K562 (cell line): ENCODE measurements around the gene CIB1. TPM values are rescaled to one million over a fixed set of nuclear protein-coding genes. Genes with fewer than 3 reads are reported as not detected.

Experiments used
- ARID1B ChIP-seq: fragments of 450-650 bp; IDR thresholded peaks from 2 replicates; pipeline ENCODE4 v1.6.1; 2016; ENCODE audit warnings: antibody characterized with exemption, mild to moderate bottlenecking, inconsistent platforms
- CBFA2T3 ChIP-seq: fragments of 450-650 bp; IDR thresholded peaks from 2 replicates; pipeline ENCODE4 v1.6.1; 2017
- GABPB1 ChIP-seq: sonication (generic); formaldehyde crosslinking; IDR thresholded peaks from 2 replicates; pipeline ENCODE4 v1.8.0; 2022; ENCODE audit warnings: mild to moderate bottlenecking, missing genetic modification reagents
- GATAD2B ChIP-seq: fragments of 450-650 bp; IDR thresholded peaks from 2 replicates; pipeline ENCODE4 v1.6.1; 2017; ENCODE audit warnings: mild to moderate bottlenecking, borderline replicate concordance
- GMEB1 ChIP-seq: fragments of 250-450 bp; sonication (Bioruptor Pico); IDR thresholded peaks from 2 replicates; pipeline ENCODE4 v1.4.0; 2020; ENCODE audit warnings: mild to moderate bottlenecking
- HDAC2 ChIP-seq: fragments of 450-650 bp; IDR thresholded peaks from 2 replicates; pipeline ENCODE4 v1.6.1; 2016; ENCODE audit warnings: mild to moderate bottlenecking
- HMGN3 ChIP-seq: IDR thresholded peaks from 2 replicates; pipeline ENCODE4 v1.6.1; 2011; ENCODE audit warnings: borderline replicate concordance, low read depth, mild to moderate bottlenecking, mixed read lengths, low read length; ENCODE audit not compliant: insufficient read length; ENCODE audit errors: extremely low read depth
- ILK ChIP-seq: fragments of 450-650 bp; IDR thresholded peaks from 2 replicates; pipeline ENCODE4 v1.6.1; 2016; ENCODE audit warnings: missing genetic modification characterization, low read depth, mild to moderate bottlenecking, missing compliant biosample characterization, moderate library complexity, borderline replicate concordance
- IRF9 ChIP-seq: fragments of 450-650 bp; IDR thresholded peaks from 2 replicates; pipeline ENCODE4 v1.6.1; 2016; ENCODE audit warnings: missing biosample characterization, missing genetic modification characterization
- MYC ChIP-seq, 2 experiments: fragments of 250-450 bp in 1 of 2; sonication (Bioruptor Pico) in 1 of 2; IDR thresholded peaks; 2 replicates each; pipeline versions ENCODE4 v1.5.1 to v1.6.1; 2012 to 2021; ENCODE audit warnings: low read depth in 2 of 2, borderline replicate concordance in 1 of 2, improper control_type of control experiment in 1 of 2, low read length in 1 of 2, mild to moderate bottlenecking in 1 of 2, moderate library complexity in 1 of 2
- NR2C1 ChIP-seq, 2 experiments: fragments of 450-650 bp; IDR thresholded peaks; 2 replicates each; pipeline ENCODE4 v1.6.1; 2017; ENCODE audit warnings: mild to moderate bottlenecking in 2 of 2, antibody characterized with exemption in 1 of 2, inconsistent platforms in 1 of 2, missing compliant biosample characterization in 1 of 2, missing genetic modification characterization in 1 of 2
- PATZ1 ChIP-seq: fragments of 250-450 bp; sonication (Bioruptor Pico); IDR thresholded peaks from 2 replicates; pipeline ENCODE4 v1.5.0; 2020; ENCODE audit warnings: mild to moderate bottlenecking, borderline replicate concordance
- PCBP1 ChIP-seq: fragments of 200-400 bp; formaldehyde crosslinking; IDR thresholded peaks from 2 replicates; pipeline ENCODE4 v1.6.1; 2018; ENCODE audit warnings: mild to moderate bottlenecking, low read depth, low read length; ENCODE audit not compliant: poor library complexity, severe bottlenecking
- POLR2A ChIP-seq: fragments of 450-650 bp; conservative IDR thresholded peaks from 2 replicates; pipeline ENCODE4 v1.6.1; 2016
- POLR2H ChIP-seq: IDR thresholded peaks from 2 replicates; pipeline ENCODE4 v1.6.1; 2016; ENCODE audit warnings: missing genetic modification characterization, low read depth, mild to moderate bottlenecking, control low read depth, missing compliant biosample characterization, moderate library complexity
- PTBP1 ChIP-seq: fragments of 200-400 bp; formaldehyde crosslinking; IDR thresholded peaks from 2 replicates; pipeline ENCODE4 v1.6.1; 2017; ENCODE audit warnings: low read depth, low read length
- SMARCA5 ChIP-seq: fragments of 450-650 bp; IDR thresholded peaks from 2 replicates; pipeline ENCODE4 v1.6.1; 2016
- TAF7 ChIP-seq: fragments of 450-650 bp; IDR thresholded peaks from 2 replicates; pipeline ENCODE4 v1.6.1; 2016; ENCODE audit warnings: missing genetic modification characterization, missing compliant biosample characterization
- ZNF695 ChIP-seq: fragments of 450-650 bp; formaldehyde crosslinking; IDR thresholded peaks from 2 replicates; pipeline ENCODE4 v1.4.0; 2020; ENCODE audit warnings: mild to moderate bottlenecking, moderate library complexity
- polyA plus RNA-seq, 8 experiments: library from polyadenylated mRNA; depleted of rRNA in 4 of 8; stranded (reverse) in 5 of 8; unstranded in 3 of 8; fragments of >200 nt; fragmentation: Nextera tagmentation in 2 of 8; fragmentation: Illumina TruSeq in 1 of 8; extraction: Ambion mirVana in 2 of 8; extraction: Trizol in 1 of 8; gene quantifications; 2 replicates each; pipeline versions ENCODE4 v1.2.1 to v1.2.3, GENCODE V29; 2011 to 2014; ENCODE audit warnings: inconsistent platforms in 1 of 8, missing spikeins in 1 of 8
- total RNA-seq, 7 experiments: library from RNA; depleted of rRNA in 6 of 7; stranded (reverse); fragments of >200 nt in 6 of 7; fragmentation: Illumina TruSeq in 2 of 7; extraction: Trizol in 2 of 7; gene quantifications; 2 replicates each; pipeline versions ENCODE4 v1.2.1 to v1.2.3, GENCODE V29; 2011 to 2021; ENCODE audit warnings: low replicate concordance in 1 of 7
- TF ChIP-seq, protein P1 (sequence below): fragments of 450-650 bp; IDR thresholded peaks from 2 replicates; pipeline ENCODE4 v1.6.1; 2017; ENCODE audit warnings: antibody characterized with exemption

CIB1 gene
- total and polyA plus RNA-seq, 9 of the 15 experiments (the other 6 are each of a cell fraction or from before 2014, with no cell fraction given) = 14.9 to 136 (median 64.5) TPM

GRCh38 chr15:90234096-90234988, 601 bp upstream of the CIB1 start, which contains the start of gene GDPGP1 (continued):
- 0 out of 2 replicates have a peak, but pooled peaks have one; percentile 13 for TF ChIP-seq MYC (IDR thresholded peaks at IDR 0.05; ENCODE audit: low read depth, low read length)
- TF ChIP-seq MYC (CRISPR knock-in tag; IDR thresholded peaks at IDR 0.05; ENCODE audit: borderline replicate concordance, low read depth) = peak; percentile 58; the same call in 1 of the 2 replicates
- no peak for TF ChIP-seq ZNF695 (CRISPR knock-in tag)
- peak; percentile 30; the same call in 1 of the 2 replicates for TF ChIP-seq IRF9
- TF ChIP-seq PTBP1 = no peak
- no peak for TF ChIP-seq PCBP1
- no peak for TF ChIP-seq CBFA2T3
- TF ChIP-seq GABPB1 (CRISPR knock-in tag) = no peak; the same call in 1 of the 2 replicates
- peak; percentile 56; the same call in 1 of the 2 replicates for TF ChIP-seq HDAC2
- TF ChIP-seq GATAD2B = 0 out of 2 replicates have a peak, but pooled peaks have one; percentile 69
- peak; percentile 59; the same call in 1 of the 2 replicates for TF ChIP-seq NR2C1 (IDR thresholded peaks at IDR 0.05)
- TF ChIP-seq NR2C1 (tag; IDR thresholded peaks at IDR 0.05) = peak; percentile 45; the same call in 1 of the 2 replicates
- peak; percentile 83 for TF ChIP-seq GMEB1 (CRISPR knock-in tag)
- TF ChIP-seq ILK (tag) = no peak
- TF ChIP-seq, protein P1, sequence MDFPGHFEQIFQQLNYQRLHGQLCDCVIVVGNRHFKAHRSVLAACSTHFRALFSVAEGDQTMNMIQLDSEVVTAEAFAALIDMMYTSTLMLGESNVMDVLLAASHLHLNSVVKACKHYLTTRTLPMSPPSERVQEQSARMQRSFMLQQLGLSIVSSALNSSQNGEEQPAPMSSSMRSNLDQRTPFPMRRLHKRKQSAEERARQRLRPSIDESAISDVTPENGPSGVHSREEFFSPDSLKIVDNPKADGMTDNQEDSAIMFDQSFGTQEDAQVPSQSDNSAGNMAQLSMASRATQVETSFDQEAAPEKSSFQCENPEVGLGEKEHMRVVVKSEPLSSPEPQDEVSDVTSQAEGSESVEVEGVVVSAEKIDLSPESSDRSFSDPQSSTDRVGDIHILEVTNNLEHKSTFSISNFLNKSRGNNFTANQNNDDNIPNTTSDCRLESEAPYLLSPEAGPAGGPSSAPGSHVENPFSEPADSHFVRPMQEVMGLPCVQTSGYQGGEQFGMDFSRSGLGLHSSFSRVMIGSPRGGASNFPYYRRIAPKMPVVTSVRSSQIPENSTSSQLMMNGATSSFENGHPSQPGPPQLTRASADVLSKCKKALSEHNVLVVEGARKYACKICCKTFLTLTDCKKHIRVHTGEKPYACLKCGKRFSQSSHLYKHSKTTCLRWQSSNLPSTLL = no peak
- 0 out of 2 replicates have a peak, but pooled peaks have one; percentile 32 for TF ChIP-seq TAF7
- 0 out of 2 replicates have a peak, but pooled peaks have one; percentile 50 for TF ChIP-seq PATZ1
- TF ChIP-seq POLR2A = peak; percentile 71
- TF ChIP-seq POLR2H (tag) = no peak
- TF ChIP-seq HMGN3 = peak; percentile 8
- 0 out of 2 replicates have a peak, but pooled peaks have one; percentile 10 for TF ChIP-seq ARID1B
- TF ChIP-seq SMARCA5 = no peak
